OCI-LY7 (cell line): ENCODE data around the gene KLK10. TPM values are rescaled to one million over a fixed set of nuclear protein-coding genes. Genes with fewer than 3 reads are reported as not detected.

ENCODE experiments used
- BruUV-seq: library from RNA; stranded (reverse); fragments of 400-500 nt; replicated peaks from 2 replicates; lab custom pipeline; 2021; lab: Mats Ljungman, UMichigan
- CTCF ChIA-PET: fragments of 300-600 bp; sonication (Branson Sonifier 250); formaldehyde crosslinking; loops from one replicate; lab custom pipeline; 2022; ENCODE audit warnings: antibody characterized with exemption; ENCODE audit not compliant: unreplicated experiment; lab: Charles Lee
- POLR2A ChIA-PET: fragments of 300-600 bp; sonication (Branson Sonifier 250); formaldehyde crosslinking; loops from one replicate; lab custom pipeline; 2022; ENCODE audit warnings: antibody characterized with exemption; lab: Charles Lee
- DNase-seq: peaks from one replicate; pipeline ENCODE4 v3.0.0-alpha.2; 2015; ENCODE audit warnings: low spot score
- H2AFZ ChIP-seq: fragments of 200-600 bp; sonication (generic), shearing (Covaris generic); 2 replicates; pipeline ENCODE4 v1.6.1; 2014; ENCODE audit warnings: mild to moderate bottlenecking, antibody characterized with exemption, low read length, moderate library complexity
- H3K27ac ChIP-seq: fragments of 200-600 bp; sonication (generic); 2 replicates; pipeline ENCODE4 v1.5.1; 2014; ENCODE audit warnings: mixed run types, low read depth, mild to moderate bottlenecking, moderate library complexity, low read length, inconsistent platforms; ENCODE audit not compliant: poor library complexity, severe bottlenecking
- H3K36me3 ChIP-seq: fragments of 200-600 bp; sonication (generic); 2 replicates; pipeline ENCODE4 v1.6.1; 2014; ENCODE audit warnings: mild to moderate bottlenecking, antibody characterized with exemption, low read length, moderate library complexity, mixed read lengths; ENCODE audit not compliant: insufficient read depth
- H3K4me1 ChIP-seq: fragments of 200-600 bp; sonication (generic); 2 replicates; pipeline ENCODE4 v1.5.1; 2014; ENCODE audit warnings: mild to moderate bottlenecking, low read length; ENCODE audit not compliant: insufficient read depth, poor library complexity, severe bottlenecking
- H3K4me2 ChIP-seq: fragments of 200-600 bp; sonication (generic); 2 replicates; pipeline ENCODE4 v1.6.1; 2014; ENCODE audit warnings: mild to moderate bottlenecking, low read length
- H3K4me3 ChIP-seq: fragments of 200-600 bp; sonication (generic); 2 replicates; pipeline ENCODE4 v1.5.1; 2014; ENCODE audit warnings: mild to moderate bottlenecking, low read depth, low read length; ENCODE audit not compliant: poor library complexity, severe bottlenecking
- H3K79me2 ChIP-seq: fragments of 200-600 bp; sonication (generic); 2 replicates; pipeline ENCODE4 v1.6.1; 2016; ENCODE audit warnings: low read depth, mild to moderate bottlenecking, low read length, moderate library complexity, mixed read lengths; ENCODE audit not compliant: insufficient read depth
- H3K9me2 ChIP-seq: fragments of 200-600 bp; sonication (generic); 2 replicates; pipeline ENCODE4 v1.6.1; 2016; ENCODE audit warnings: mild to moderate bottlenecking, low read length, mixed read lengths; ENCODE audit not compliant: insufficient read depth
- H3K9me3 ChIP-seq: fragments of 200-600 bp; sonication (generic); 2 replicates; pipeline ENCODE4 v1.6.1; 2014; ENCODE audit warnings: mild to moderate bottlenecking, mixed run types, low read length, mixed read lengths
- H4K20me1 ChIP-seq: fragments of 200-600 bp; sonication (generic); 2 replicates; pipeline ENCODE4 v1.6.1; 2014; ENCODE audit warnings: mild to moderate bottlenecking, antibody characterized with exemption, low read length, moderate library complexity, mixed read lengths; ENCODE audit not compliant: insufficient read depth
- CTCF ChIP-seq: fragments of 200-600 bp; sonication (generic); conservative IDR thresholded peaks from 2 replicates; pipeline ENCODE4 v1.5.1; 2014; ENCODE audit warnings: mild to moderate bottlenecking, antibody characterized with exemption, low read length, moderate library complexity, mixed read lengths
- EZH2phosphoT487 ChIP-seq: fragments of 200-600 bp; sonication (generic); IDR thresholded peaks from 2 replicates; pipeline ENCODE4 v1.6.1; 2018; ENCODE audit warnings: low read depth, borderline replicate concordance, mild to moderate bottlenecking, mixed run types, antibody characterized with exemption, low read length, moderate library complexity, mixed read lengths
- intact Hi-C: fragments of 100-400 bp; cut with micrococcal nuclease; formaldehyde crosslinking; loops from one replicate; pipeline ENCODE4 v1.10.0; 2022; ENCODE audit not compliant: unreplicated experiment
- total RNA-seq, 2 experiments: library from RNA; depleted of rRNA in 1 of 2; stranded (reverse); fragments of >200 nt in 1 of 2; shearing (Covaris generic) in 1 of 2; gene quantifications; 2 replicates each; pipeline ENCODE4 v1.2.3, GENCODE V29; 2014 to 2022

KLK10 gene
- total RNA-seq, 2 experiments from 2014 or later = not detected

GRCh38 chr19:50977626-50978025, 41.9 kb downstream of the KLK10 start:
- no peak overlapping the region for H3K4me2 ChIP-seq
- CTCF ChIA-PET = no interaction called here
- BruUV-seq = no TSS peak

GRCh38 chr19:50975766-50976165, 43.7 kb downstream of the KLK10 start:
- Histone ChIP-seq H3K9me2 (no peaks in the 10 kb centered on the region), H3K27ac (no peak overlapping the region), H3K79me2 (no peaks in the 10 kb centered on the region), H3K4me3 (no peak overlapping the region), H4K20me1 (no peaks in the 10 kb centered on the region), H3K4me2 (no peak overlapping the region), H3K4me1 (no peaks in the 10 kb centered on the region), H3K36me3 (no peaks in the 10 kb centered on the region), H3K9me3 (no peaks in the 10 kb centered on the region), H2AFZ (no peak overlapping the region)
- DNase-seq = no peak
- ChIA-PET CTCF (no interaction called here), POLR2A (no interaction called here)
- intact Hi-C loops = no loop called here
- TF ChIP-seq CTCF (no peak), EZH2phosphoT487 (no peak)
- no TSS peak for BruUV-seq

More at GRCh38 chr19:50977626-50978025, 41.9 kb downstream of the KLK10 start:
- no peaks in the 10 kb centered on the region for H3K79me2 ChIP-seq
- DNase-seq = no peak
- no peak overlapping the region for H3K4me3 ChIP-seq
- no peaks in the 10 kb centered on the region for H4K20me1 ChIP-seq
- no peaks in the 10 kb centered on the region for H3K4me1 ChIP-seq
- H3K9me3 ChIP-seq = no peaks in the 10 kb centered on the region
- no peaks in the 10 kb centered on the region for H3K9me2 ChIP-seq
- H2AFZ ChIP-seq = no peak overlapping the region
- no peak overlapping the region for H3K27ac ChIP-seq
- no peaks in the 10 kb centered on the region for H3K36me3 ChIP-seq
- intact Hi-C loops = no loop called here
- POLR2A ChIA-PET = no interaction called here
- TF ChIP-seq CTCF = no peak
- no peak for TF ChIP-seq EZH2phosphoT487

- no peak overlapping the region for H3K4me3 ChIP-seq
- H3K36me3 ChIP-seq = no peaks in the 10 kb centered on the region
- H2AFZ ChIP-seq = no peak overlapping the region
- ChIA-PET POLR2A (no interaction called here), CTCF (interaction anchor here (0.5 kb wide), 1 partner anchor 53 kb away, joined by 3 read pairs; no protein-coding TSS in a partner anchor)
- no TSS peak for BruUV-seq
- DNase-seq = no peak
- H3K79me2 ChIP-seq = no peaks in the 10 kb centered on the region
- H3K4me1 ChIP-seq = no peaks in the 10 kb centered on the region
- TF ChIP-seq EZH2phosphoT487 = no peak
- no peak for TF ChIP-seq CTCF
- H3K9me3 ChIP-seq = no peaks in the 10 kb centered on the region
- intact Hi-C loops = no loop called here
- H3K9me2 ChIP-seq = no peaks in the 10 kb centered on the region
- no peaks in the 10 kb centered on the region for H4K20me1 ChIP-seq
- H3K4me2 ChIP-seq = no peak overlapping the region
- H3K27ac ChIP-seq = no peak overlapping the region
These were observed 44.6 kb downstream of the KLK10 start for GRCh38 chr19:50974702-50975556.
